Ramos (cell line): ENCODE results near the gene H2BW2.
"Not testable (repeated sequence)": the region's sequence is repeated elsewhere in the genome, so short reads cannot be mapped to it uniquely, and the experiment has no call there.

Experiments used
- in situ Hi-C: fragments of 300-500 bp; cut with MboI; formaldehyde crosslinking; loops from one replicate; pipeline ENCODE4 v1.14.3; 2022; ENCODE audit warnings: low sequenced_read_pairs; ENCODE audit not compliant: unreplicated experiment

H2BW2 gene

DNA sequence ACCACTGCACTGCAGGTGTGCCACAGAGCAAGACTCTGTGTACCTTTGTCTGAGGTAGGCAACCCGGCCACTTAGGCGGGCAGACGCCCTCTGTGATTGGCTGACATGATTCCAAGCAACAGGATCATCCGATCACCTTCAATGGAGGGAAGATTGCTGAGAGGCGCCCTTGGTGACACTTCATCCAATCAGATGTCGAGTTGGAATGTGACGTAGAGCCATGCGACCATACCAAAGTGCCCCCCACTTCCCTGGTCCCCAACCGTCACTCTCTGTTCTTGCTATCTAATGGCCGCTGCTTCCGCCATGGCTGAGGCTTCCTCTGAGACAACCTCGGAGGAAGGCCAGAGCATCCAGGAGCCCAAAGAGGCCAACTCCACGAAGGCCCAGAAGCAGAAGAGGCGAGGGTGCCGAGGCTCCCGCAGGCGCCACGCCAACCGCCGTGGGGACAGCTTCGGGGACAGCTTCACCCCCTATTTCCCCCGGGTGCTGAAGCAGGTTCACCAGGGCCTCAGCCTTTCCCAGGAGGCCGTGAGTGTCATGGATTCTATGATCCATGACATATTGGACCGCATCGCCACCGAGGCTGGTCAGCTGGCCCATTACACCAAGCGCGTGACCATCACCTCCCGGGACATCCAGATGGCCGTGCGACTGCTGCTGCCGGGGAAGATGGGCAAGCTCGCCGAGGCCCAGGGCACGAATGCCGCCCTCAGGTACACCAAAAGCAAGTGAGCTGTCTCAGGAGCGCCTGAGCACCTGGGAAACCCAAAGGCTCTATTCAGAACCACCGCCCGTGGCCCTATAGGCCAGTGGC, at the start of gene H2BW2:
Gene H2BW2 (plus strand): TSS at position 268 of the 817 bp plus-strand sequence. CDS start 39 bp downstream, at position 307.
- in situ Hi-C loops, result loop anchor here (25.0 kb wide), 1 partner anchor 128 kb away; no protein-coding TSS in a partner anchor

GRCh38 chrX:103999234-103999633, 40.5 kb upstream of the H2BW2 start:
- in situ Hi-C loops, result no loop called here

DNA sequence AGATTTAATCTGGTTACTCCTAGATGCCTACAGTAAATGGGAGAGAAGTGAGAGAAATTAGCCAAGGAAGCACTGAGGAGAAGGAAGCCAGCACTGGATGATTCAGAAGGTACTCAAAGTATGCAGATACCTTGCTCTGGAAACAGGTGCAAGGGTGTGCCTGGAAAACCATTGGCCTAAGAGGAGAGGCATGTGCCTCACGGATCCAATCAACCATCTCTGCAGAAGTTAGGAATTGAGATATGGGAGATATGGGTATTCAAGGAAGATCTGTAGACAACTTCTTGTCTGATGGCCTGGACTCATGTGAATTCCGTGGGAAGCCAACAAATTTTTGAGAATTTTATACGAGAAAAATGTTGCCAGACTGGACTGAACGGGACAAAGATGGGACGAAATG, 30.9 kb upstream of the H2BW2 start:
- in situ Hi-C loops, result no loop called here

GRCh38 chrX:104013158-104013557, 26.6 kb upstream of the H2BW2 start:
- in situ Hi-C loops, result no loop called here

- in situ Hi-C loops, result no loop called here
Measured at GRCh38 chrX:104013606-104014005, 26.1 kb upstream of the H2BW2 start, which contains the start of gene H2BW1. TSS of gene H2BW1 (minus strand) at chrX:104013708. CDS start at chrX:104013576, 132 bp downstream.

- in situ Hi-C loops, result not testable (repeated sequence)
Measured at GRCh38 chrX:104015576-104015975, 24.2 kb upstream of the H2BW2 start.

- in situ Hi-C loops, result no loop called here
Measured at GRCh38 chrX:104018126-104018525, 21.6 kb upstream of the H2BW2 start.

GRCh38 chrX:104041003-104041402, 1.2 kb downstream of the H2BW2 start:
- in situ Hi-C loops, result loop anchor here (25.0 kb wide), 1 partner anchor 129 kb away; no protein-coding TSS in a partner anchor

DNA sequence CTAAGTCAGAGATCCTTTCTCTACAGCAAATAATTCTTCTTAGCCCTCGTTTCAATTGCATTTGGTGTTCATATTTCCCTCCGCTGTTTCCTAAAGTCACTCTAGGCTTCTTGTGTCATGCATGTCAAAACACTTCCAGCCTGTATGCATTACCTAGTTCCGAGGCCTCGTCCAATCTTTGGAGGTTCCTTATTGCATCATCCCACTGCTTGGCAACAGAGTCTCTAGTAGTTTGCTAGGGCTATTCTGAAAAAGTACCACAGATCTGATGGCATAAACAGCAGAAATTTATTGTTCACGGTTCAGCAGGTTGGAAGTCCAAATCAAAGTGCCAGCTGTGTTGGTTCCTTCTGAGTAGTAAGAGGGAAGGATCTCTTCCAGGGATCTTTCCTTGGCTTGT, 5.9 kb downstream of the H2BW2 start:
- in situ Hi-C loops, result loop anchor here (25.0 kb wide), 1 partner anchor 133 kb away; no protein-coding TSS in a partner anchor

DNA sequence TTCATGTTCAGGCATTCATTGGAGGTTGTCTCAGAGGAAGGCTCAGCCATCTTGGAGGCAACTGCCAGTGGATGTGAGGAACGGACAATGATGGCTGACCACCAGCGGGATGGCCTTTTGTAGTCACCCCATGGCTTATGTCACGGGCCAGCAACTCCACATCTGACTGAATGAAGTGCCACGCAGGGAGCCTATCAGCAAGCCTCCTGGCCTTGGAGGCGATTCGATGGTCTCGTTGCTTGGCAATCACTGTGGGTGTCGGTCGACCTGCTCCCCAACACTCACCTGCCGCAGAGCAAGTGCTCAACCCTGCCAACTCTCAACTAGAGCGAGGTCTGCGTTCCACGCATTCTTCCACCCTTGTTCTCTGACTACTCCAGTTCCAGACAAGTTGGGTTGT, 7.4 kb downstream of the H2BW2 start:
- in situ Hi-C loops, result loop anchor here (25.0 kb wide), 1 partner anchor 135 kb away; no protein-coding TSS in a partner anchor

- in situ Hi-C loops, result not testable (repeated sequence)
Measured at GRCh38 chrX:104054956-104055355, 15.2 kb downstream of the H2BW2 start.

DNA sequence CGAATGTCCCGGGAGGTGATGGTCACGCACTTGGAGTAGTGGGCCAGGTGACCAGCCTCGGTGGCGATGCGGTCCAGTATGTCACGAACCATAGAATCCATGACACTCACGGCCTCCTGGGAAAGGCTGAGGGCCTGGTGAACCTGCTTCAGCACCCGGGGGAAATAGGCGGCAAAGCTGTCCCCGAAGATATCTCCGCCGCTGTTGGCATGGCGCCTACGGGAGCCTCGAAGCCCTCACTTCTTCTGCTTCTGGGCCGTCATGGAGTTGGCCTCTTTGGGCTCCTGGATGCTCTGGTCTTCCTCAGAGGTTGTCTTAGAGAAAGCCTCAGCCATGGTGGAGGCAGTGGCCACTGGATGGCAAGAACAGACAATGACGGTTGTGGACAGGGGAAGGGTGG, 22.9 kb downstream of the H2BW2 start:
- in situ Hi-C loops, result not testable (repeated sequence)

DNA sequence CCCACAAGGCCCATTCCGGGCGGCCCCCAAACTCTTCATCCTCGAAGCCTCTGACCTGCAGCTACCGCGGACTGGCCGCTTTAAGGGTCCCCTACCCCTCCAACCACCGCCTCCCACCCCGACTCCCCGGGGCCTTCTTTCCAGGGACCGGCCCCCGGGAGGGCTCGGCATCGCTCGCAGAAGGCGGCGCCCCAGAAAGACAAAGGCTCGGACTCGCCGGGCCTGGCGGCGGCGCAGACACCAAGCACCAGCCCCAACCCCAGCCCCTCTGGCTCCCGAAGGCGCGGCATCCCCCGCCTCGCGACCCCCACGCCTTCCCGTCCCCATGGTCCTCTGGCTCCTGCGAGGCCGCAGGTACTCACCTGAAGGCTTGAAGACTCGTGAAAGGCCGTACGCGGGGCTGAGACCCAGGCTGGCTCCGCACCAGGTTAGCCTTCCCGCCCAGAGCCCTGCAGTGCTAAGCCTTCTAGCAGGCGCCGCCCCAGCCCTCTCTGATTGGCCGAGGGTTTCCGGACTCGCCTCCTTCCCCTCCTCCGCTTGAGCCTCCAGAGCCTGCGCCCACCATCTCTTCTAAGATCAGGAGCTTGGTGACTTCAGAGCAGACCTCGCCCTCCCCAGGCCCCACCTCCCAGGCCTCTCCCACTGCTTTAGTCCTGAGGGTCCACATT, 36.2 kb downstream of the H2BW2 start, which contains the start of gene TMSB15C:
Gene TMSB15C (minus strand): TSS at position 459 of the 668 bp plus-strand sequence.
- in situ Hi-C loops, result not testable (repeated sequence)

- in situ Hi-C loops, result not testable (repeated sequence)
Measured at GRCh38 chrX:104077854-104078253, 38.1 kb downstream of the H2BW2 start.

GRCh38 chrX:104084063-104084462, 44.3 kb downstream of the H2BW2 start:
- in situ Hi-C loops, result no loop called here

DNA sequence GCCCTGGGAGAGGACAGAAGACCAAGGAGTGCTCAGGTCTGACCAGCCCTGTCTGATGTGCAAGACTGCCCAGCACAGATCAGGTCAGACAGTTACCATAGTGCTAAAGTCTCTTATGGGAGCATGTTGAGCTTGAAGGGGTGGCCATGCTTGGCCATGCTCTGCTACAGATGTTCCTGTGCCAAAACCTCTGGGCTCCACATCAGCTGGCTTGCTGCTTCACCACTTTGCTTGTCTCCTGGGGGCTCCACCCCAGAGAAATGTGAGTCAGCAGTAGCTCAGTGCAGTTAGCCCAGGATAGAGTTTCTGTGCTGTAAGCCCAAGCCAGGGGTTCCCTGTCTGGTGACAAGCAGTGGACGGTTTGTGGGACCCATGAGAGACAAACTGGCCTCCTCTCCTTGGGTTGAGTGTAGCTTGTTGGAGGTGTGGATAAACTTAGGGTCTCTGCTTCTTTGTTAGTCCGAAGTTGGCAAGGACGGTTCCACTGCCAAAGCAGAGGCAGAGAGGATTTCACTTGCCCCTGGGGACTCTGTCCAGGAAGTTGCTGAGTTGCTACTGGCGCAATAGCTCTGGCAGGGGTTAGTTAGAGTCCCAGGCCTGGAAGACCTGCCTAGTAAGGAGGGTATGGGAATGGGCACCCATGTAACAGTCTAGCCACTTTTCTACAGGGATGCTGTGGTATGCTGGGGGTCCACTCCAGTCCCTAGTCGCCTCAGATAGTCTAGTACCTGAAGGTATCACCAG, 45.0 kb downstream of the H2BW2 start:
- in situ Hi-C loops, result no loop called here

GRCh38 chrX:104085477-104085876, 45.7 kb downstream of the H2BW2 start:
- in situ Hi-C loops, result no loop called here

- in situ Hi-C loops, result no loop called here
Measured at GRCh38 chrX:104085919-104086318, 46.2 kb downstream of the H2BW2 start.
